Endothelial cell (in vitro differentiated cells): Measurements from ENCODE around the gene RBM18. TPM values are rescaled to one million over a fixed set of nuclear protein-coding genes. Genes with fewer than 3 reads are reported as not detected.

Experiments
- DNase-seq: peaks from one replicate; pipeline ENCODE4 v3.0.0; 2021; ENCODE audit warnings: low spot score
- H3K27ac Mint-ChIP-seq: one replicate; pipeline ENCODE4 v1.8.0; 2021; ENCODE audit warnings: mixed read lengths, inconsistent platforms; ENCODE audit not compliant: unreplicated experiment
- H3K27me3 Mint-ChIP-seq: one replicate; pipeline ENCODE4 v1.8.0; 2021; ENCODE audit warnings: mild to moderate bottlenecking, moderate library complexity, mixed read lengths, inconsistent platforms; ENCODE audit not compliant: unreplicated experiment
- H3K36me3 Mint-ChIP-seq: one replicate; pipeline ENCODE4 v1.8.0; 2021; ENCODE audit warnings: mild to moderate bottlenecking, low read depth, mixed read lengths, inconsistent platforms; ENCODE audit not compliant: unreplicated experiment
- H3K4me1 Mint-ChIP-seq: one replicate; pipeline ENCODE4 v1.8.0; 2021; ENCODE audit warnings: mild to moderate bottlenecking, mixed read lengths, inconsistent platforms; ENCODE audit not compliant: unreplicated experiment
- H3K4me3 Mint-ChIP-seq: one replicate; pipeline ENCODE4 v1.8.0; 2021; ENCODE audit warnings: mild to moderate bottlenecking, mixed read lengths, inconsistent platforms; ENCODE audit not compliant: unreplicated experiment
- H3K9me3 Mint-ChIP-seq: one replicate; pipeline ENCODE4 v1.8.0; 2021; ENCODE audit warnings: mixed read lengths, inconsistent platforms; ENCODE audit not compliant: unreplicated experiment
- total RNA-seq: library from RNA; stranded (reverse); fragmentation: NEBNext Ultra II Directional; extraction: Animal tissue kit (Norgen Biotek cat#: 25700); gene quantifications from one replicate; pipeline ENCODE4 v1.2.1, GENCODE V29; 2021; ENCODE audit not compliant: unreplicated experiment
- TF ChIP-seq, protein P1 (sequence below): fragments of 200-600 bp; sonication (generic); IDR thresholded peaks from one replicate; pipeline ENCODE4 v1.5.0; 2021; ENCODE audit warnings: antibody characterized with exemption; ENCODE audit not compliant: unreplicated experiment

The RBM18 gene
- total RNA-seq, 1 donor from 2014 or later, result 22.2 TPM

DNA sequence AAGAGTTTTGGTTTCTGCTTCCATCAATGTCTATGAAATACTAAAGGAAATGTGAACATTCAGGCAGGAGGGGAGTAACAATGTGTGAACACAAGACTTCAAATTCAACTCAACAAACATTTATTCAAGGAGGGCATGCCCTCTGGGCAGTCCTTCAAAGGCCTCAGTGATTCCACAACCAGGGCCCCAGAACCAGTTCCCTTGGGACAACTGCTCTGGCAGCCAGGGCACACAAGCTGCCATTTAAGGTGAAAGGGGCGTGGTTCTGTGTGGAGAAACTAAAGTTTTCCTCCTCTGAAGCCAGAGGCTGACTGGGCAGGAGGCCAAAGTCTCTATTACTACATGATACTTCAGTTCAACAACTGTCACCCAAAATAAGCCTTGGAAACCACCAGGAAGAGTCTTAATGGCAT lies 3.2 kb downstream of the RBM18 start:
- H3K27me3 Mint-ChIP-seq, result no peaks in the 10 kb centered on the region
- H3K9me3 Mint-ChIP-seq, result no peaks in the 10 kb centered on the region
- DNase-seq, result no peak
- H3K27ac Mint-ChIP-seq, result peak overlapping the region; percentile 38
- H3K36me3 Mint-ChIP-seq, result peaks cover 27% of the 10 kb centered on the region
- H3K4me1 Mint-ChIP-seq, result peaks cover 43% of the 10 kb centered on the region
- peak overlapping the region; percentile 37 for H3K4me3 Mint-ChIP-seq
- TF ChIP-seq, protein P1, sequence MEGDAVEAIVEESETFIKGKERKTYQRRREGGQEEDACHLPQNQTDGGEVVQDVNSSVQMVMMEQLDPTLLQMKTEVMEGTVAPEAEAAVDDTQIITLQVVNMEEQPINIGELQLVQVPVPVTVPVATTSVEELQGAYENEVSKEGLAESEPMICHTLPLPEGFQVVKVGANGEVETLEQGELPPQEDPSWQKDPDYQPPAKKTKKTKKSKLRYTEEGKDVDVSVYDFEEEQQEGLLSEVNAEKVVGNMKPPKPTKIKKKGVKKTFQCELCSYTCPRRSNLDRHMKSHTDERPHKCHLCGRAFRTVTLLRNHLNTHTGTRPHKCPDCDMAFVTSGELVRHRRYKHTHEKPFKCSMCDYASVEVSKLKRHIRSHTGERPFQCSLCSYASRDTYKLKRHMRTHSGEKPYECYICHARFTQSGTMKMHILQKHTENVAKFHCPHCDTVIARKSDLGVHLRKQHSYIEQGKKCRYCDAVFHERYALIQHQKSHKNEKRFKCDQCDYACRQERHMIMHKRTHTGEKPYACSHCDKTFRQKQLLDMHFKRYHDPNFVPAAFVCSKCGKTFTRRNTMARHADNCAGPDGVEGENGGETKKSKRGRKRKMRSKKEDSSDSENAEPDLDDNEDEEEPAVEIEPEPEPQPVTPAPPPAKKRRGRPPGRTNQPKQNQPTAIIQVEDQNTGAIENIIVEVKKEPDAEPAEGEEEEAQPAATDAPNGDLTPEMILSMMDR, result no peak

DNA sequence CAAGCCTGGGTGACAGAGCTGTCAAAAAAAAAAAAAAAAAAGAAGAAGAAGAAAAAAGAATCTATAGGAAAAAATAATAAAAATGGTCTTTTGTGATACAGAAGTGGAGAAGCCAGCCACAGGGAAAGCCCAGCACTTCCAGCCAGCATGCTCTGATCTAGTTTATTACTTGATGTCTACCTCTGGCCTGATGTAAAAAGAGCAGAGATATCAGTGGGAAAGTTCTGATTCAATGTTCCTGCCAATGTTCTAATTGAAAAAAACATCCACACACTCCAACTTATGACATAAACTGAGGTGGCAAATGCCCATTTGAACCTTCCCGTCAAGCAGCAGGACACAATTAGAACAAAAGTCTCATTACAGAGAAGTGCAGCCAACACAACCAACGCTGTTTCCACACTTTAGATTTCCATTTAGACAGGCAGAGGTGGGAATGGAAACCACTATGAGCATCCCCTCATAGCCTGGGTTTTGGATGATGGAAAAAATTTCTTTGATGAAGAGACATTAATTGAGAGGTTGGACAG lies 5.7 kb downstream of the RBM18 start:
- H3K27me3 Mint-ChIP-seq, result peaks cover under 1% of the 10 kb centered on the region
- H3K4me3 Mint-ChIP-seq, result no peak overlapping the region
- DNase-seq, result no peak
- H3K9me3 Mint-ChIP-seq, result no peaks in the 10 kb centered on the region
- TF ChIP-seq, protein P1, result no peak
- H3K27ac Mint-ChIP-seq, result no peak overlapping the region
- peaks cover 27% of the 10 kb centered on the region for H3K36me3 Mint-ChIP-seq
- H3K4me1 Mint-ChIP-seq, result peaks cover 46% of the 10 kb centered on the region

DNA sequence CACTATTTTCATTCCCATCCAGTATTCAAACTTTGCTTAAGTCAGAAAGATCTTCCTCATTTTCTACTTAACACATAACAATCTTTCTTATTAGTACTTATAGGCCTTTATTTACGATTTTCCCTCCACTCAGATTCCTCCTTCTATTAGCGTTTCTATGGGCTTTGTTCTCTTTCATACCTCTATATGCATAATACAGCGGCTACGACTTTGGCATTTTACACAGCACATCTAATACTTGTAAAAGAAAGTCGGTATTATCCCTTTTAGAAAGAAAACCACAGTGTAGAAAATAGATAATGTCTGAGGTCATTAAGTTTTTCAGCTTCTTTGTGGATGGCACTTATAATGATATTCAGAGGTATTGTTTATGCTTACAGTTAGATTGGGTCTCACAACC lies 8.4 kb downstream of the RBM18 start:
- DNase-seq, result no peak
- TF ChIP-seq, protein P1, result no peak
- Mint-ChIP-seq H3K4me3 (no peak overlapping the region), H3K9me3 (no peaks in the 10 kb centered on the region), H3K36me3 (peaks cover 30% of the 10 kb centered on the region), H3K27ac (peak overlapping the region; percentile 86), H3K27me3 (peaks cover 2% of the 10 kb centered on the region), H3K4me1 (peaks cover 44% of the 10 kb centered on the region)

DNA sequence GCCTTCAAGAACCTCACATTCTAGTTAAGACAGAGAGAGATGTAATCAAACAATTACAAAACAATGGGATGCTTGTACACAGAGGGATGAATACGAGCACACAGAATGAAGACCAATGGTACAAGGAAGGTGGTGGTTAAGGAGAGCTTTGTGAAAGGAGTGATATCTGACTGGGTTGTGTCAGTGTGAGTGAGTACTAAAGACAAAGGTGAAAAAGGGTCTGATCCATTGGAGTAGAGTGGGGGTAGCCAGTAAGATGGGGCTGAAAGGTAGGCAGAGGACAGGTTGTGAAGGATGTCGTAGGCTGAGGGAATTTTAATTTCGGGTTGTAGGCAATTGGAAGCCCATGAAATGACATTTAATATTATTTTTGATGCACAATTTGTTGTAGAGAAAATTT lies 9.9 kb downstream of the RBM18 start:
- Mint-ChIP-seq H3K4me3 (no peak overlapping the region), H3K27ac (peak overlapping the region; percentile 89), H3K4me1 (peaks cover 51% of the 10 kb centered on the region), H3K27me3 (peaks cover 2% of the 10 kb centered on the region), H3K36me3 (peaks cover 34% of the 10 kb centered on the region), H3K9me3 (no peaks in the 10 kb centered on the region)
- DNase-seq, result no peak
- TF ChIP-seq, protein P1, result no peak

DNA sequence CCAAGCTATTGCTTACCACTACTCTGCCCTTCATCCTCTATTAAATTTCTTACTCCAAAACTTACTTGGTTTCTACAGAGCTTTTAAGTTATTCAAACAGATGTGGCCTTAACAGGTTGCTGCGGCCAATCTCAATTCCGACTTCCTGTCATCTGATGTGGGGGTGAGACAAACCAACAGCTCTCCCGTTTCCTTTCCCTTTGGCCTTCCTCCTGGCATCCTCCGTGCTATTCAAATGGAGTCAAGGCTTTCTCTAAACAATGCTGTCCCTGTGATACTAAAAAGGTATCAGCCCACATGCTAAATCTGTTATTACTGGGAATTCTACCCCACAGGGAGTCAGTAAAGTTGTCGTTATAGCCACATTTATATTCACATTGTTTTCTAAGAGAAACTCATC lies 11.8 kb downstream of the RBM18 start:
- TF ChIP-seq, protein P1, result no peak
- Mint-ChIP-seq H3K4me3 (peak overlapping the region; percentile 48), H3K36me3 (peaks cover 30% of the 10 kb centered on the region), H3K9me3 (no peaks in the 10 kb centered on the region), H3K27ac (peak overlapping the region; percentile 89), H3K4me1 (peaks cover 56% of the 10 kb centered on the region), H3K27me3 (peaks cover 2% of the 10 kb centered on the region)
- DNase-seq, result peak; percentile 16
